NB4 (cell line): ENCODE measurements around the gene EAPP.
A peak's percentile ranks its signal among the peaks of the same experiment; 100 is the strongest.
"Not testable (repeated sequence)": the region's sequence is repeated elsewhere in the genome, so short reads cannot be mapped to it uniquely, and the experiment has no call there.

Experiments
- DNase-seq: peaks from one replicate; pipeline ENCODE4 v3.0.0; 2010; ENCODE audit warnings: low read depth
- H3K4me3 ChIP-seq: one replicate; pipeline ENCODE4 v1.5.1; 2011; ENCODE audit warnings: mild to moderate bottlenecking, low read depth, low read length, moderate library complexity
- MYC ChIP-seq: IDR thresholded peaks from 2 replicates; pipeline ENCODE4 v1.6.1; 2011; ENCODE audit warnings: low read depth, low read length
- POLR2A ChIP-seq: IDR thresholded peaks from 2 replicates; pipeline ENCODE4 v1.6.1; 2011; ENCODE audit warnings: mild to moderate bottlenecking; ENCODE audit not compliant: insufficient read length; ENCODE audit errors: extremely low read depth
- TF ChIP-seq, protein P1 (sequence below): IDR thresholded peaks from 2 replicates; pipeline ENCODE4 v1.6.1; 2011; ENCODE audit warnings: low read depth, low read length
- TF ChIP-seq, protein P2 (sequence below): IDR thresholded peaks from one replicate; pipeline ENCODE4 v1.5.1; 2012; ENCODE audit warnings: low read depth, low read length

EAPP gene

DNA sequence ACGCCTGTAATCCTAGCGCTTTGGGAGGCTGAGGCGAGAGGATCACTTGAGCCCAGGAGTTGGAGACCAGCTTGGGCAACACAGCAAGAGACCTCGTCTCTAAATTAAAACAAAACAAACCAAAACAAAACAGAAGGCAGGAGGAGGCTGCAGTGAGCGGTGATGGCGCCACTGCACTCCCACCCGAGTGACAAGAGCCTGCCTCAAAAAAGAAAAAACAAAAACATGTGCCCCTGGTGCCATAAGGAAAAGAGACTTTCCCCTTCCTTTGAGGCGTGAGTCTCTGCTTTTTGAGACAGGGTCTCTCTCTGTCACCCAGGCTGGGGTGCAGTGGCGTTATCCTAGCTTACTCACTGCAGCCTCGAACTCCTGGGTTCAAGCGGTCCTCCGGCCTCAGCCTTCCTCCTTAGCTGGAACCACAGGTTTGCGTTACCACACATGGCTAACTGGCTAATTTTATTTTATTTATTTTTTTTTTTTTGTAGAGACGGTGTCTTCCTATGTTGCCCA is 9.0 kb upstream of the EAPP start:
- TF ChIP-seq, protein P1, sequence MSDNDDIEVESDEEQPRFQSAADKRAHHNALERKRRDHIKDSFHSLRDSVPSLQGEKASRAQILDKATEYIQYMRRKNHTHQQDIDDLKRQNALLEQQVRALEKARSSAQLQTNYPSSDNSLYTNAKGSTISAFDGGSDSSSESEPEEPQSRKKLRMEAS: no peak
- TF ChIP-seq POLR2A: no peak
- TF ChIP-seq, protein P2, sequence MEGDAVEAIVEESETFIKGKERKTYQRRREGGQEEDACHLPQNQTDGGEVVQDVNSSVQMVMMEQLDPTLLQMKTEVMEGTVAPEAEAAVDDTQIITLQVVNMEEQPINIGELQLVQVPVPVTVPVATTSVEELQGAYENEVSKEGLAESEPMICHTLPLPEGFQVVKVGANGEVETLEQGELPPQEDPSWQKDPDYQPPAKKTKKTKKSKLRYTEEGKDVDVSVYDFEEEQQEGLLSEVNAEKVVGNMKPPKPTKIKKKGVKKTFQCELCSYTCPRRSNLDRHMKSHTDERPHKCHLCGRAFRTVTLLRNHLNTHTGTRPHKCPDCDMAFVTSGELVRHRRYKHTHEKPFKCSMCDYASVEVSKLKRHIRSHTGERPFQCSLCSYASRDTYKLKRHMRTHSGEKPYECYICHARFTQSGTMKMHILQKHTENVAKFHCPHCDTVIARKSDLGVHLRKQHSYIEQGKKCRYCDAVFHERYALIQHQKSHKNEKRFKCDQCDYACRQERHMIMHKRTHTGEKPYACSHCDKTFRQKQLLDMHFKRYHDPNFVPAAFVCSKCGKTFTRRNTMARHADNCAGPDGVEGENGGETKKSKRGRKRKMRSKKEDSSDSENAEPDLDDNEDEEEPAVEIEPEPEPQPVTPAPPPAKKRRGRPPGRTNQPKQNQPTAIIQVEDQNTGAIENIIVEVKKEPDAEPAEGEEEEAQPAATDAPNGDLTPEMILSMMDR: no peak
- no peak for TF ChIP-seq MYC

DNA sequence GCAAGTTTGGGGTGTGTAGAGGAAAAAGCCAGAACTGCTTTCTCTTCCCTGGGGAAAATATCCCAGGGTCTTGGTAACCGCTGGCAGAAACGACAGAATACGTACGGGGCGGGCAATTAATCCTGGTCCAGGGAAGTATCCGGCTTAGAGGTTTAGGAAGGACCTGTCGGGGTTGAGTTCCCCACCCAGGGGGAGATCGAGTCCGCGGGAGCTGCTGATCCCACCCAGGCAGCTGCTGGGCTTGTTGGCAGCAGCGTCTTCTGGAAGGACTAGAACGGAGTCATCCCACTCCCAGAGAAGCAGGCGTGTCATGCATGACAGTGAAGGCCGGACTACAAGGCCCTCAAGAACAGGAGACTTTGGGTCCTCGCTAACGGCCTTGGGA is 7.6 kb upstream of the EAPP start:
- H3K4me3 ChIP-seq, DNase-seq: not testable (repeated sequence)

More for the DNA sequence above, 9.0 kb upstream of the EAPP start:
- no peak for DNase-seq
- no peak overlapping the region for H3K4me3 ChIP-seq

DNA sequence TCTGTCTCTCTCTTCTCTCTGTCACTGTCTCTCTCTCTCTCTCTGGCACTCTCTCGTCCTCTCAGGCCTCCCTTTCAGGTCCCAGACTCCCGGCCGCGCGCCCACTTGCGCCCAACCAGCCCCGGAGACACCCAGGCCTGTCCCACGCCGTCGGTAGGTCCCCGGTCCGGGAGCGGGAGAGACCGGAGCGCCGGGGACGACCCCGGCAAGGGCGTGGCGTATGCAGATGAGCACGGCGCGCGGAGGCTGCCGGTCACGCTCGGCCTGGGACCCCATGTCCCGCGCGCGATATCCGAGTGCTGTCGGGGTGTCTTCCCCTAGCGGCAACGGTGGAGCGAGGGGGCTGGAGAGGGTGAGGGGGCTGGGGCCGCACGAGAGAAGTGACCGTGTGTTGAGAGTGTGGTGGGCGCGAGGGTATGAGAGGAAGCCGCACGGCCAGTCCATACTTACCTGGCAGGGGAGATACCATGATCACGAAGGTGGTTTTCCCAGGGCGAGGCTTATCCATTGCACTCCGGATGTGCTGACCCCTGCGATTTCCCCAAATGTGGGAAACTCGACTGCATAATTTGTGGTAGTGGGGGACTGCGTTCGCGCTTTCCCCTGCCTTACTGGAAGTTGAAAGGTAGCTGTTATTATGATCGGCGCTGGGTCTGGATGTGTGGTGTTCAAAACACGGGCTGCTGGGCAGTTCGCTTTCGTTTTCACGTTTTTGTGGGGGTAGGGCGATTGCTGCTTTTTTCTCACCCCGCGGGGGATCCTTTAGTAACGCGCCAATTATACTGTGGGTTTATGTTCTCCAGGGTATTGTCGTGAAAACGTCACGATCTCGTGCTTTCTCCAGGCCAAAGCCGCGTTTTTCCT is 7.0 kb upstream of the EAPP start:
- not testable (repeated sequence) for H3K4me3 ChIP-seq, DNase-seq

DNA sequence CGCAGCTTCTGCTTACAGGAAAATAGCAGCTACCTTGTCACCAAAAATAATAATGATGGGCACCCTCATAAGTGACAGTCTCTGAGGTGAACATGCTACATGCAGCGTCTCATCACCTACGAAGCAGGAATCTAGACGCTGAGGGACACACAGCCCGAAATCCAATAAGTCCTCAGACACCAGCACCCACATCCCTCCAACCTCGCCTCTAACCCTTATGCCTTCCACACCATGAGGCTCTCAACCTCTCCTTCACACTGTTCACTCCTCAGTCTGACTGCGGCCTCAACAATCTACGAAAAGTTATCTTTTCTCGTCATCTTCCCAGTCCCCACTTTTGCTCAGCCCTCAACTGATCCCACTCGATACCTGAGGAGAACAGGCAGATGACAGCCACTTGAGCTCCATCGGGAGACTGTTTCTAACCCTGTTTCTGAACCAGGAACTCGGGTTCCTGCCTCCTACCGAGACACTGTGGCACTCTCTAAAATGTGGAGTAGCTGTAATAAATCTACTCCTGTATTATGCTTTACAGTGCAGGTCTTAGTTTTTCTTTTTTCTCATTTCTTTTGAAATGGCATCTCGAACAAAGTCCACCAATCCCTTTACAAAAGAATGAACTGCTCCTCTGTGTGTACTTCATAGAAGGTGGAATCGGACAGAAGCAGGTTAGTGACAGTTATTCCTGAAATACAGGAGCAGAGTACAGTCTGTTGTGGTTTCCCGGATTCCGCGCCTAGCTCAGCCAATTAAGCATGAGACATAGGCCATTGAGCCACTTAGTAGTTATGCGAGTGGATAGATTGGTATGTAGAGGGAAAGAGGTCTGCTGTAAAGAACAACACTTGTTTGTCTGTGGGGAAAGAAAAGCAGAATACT is 919 bp upstream of the EAPP start:
- not testable (repeated sequence) for DNase-seq
- H3K4me3 ChIP-seq: peak overlapping the region; percentile 57

DNA sequence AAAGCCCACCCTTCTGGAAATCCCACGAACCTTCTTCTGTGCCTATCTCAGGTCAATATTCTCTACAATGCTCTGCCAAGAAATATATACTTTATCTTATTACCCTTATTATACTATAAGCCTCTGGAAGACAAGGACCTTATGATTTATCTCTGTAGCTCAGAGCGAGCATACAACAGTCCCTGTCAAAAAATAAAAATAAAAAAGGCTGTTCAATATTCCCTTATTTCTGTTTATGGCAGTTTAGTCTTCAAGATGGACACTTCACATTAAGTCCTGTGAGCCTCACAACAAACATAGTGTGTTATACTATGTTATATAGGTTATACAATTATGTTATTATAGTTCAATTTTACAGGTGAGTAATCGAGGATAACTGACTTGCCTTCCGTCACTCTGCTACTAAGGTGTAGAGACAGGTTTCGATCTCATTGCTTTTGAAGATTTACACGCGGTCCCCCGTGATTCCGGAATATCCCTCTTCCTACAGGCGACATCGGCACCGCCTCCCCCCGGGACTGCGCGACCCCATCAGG is 562 bp downstream of the EAPP start:
- peak overlapping the region; percentile 85 for H3K4me3 ChIP-seq
- no peak for DNase-seq
- TF ChIP-seq, protein P1: 0 out of 2 replicates have a peak, but pooled peaks have one; percentile 5
- TF ChIP-seq MYC: no peak

DNA sequence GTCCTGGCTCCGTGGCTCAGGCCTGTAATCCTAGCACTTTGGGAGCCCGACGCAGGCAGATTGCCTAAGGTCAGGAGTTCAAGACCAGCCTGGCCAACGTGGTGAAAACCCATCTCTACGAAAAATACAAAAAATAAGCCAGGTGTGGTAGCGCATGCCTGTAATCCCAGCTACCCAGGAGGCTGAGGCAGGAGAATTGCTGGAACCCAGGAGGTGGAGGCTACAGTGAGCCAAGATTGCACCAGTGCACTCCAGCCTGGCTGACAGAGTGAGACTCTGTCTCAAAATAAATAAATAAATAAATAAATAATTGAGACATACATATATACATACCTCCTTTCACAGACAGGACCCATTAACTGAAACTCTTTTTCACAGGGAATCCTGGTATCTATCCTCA is 1.4 kb downstream of the EAPP start:
- peak overlapping the region; percentile 85 for H3K4me3 ChIP-seq

DNA sequence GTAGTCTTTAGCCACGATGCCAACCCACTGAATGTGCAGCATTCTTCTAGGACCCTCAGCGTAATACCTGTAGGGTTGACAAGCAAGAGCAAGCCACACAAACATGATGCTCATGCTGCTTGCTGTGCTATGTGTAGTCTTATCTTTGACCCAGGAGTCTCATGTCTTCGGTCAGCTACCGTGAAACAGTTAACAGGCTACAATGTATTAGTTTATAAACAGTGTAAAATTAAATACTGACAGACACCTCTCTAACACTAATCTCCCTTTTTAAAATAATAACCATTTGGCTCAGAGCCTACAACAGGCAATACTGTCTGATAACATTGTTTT is 1.9 kb downstream of the EAPP start:
- no peak for DNase-seq
- peak overlapping the region; percentile 85 for H3K4me3 ChIP-seq
- TF ChIP-seq MYC (no peak), POLR2A (no peak)
- TF ChIP-seq, protein P2: no peak
- TF ChIP-seq, protein P1: no peak

More for the DNA sequence above, 1.4 kb downstream of the EAPP start:
- DNase-seq: not testable (repeated sequence)

DNA sequence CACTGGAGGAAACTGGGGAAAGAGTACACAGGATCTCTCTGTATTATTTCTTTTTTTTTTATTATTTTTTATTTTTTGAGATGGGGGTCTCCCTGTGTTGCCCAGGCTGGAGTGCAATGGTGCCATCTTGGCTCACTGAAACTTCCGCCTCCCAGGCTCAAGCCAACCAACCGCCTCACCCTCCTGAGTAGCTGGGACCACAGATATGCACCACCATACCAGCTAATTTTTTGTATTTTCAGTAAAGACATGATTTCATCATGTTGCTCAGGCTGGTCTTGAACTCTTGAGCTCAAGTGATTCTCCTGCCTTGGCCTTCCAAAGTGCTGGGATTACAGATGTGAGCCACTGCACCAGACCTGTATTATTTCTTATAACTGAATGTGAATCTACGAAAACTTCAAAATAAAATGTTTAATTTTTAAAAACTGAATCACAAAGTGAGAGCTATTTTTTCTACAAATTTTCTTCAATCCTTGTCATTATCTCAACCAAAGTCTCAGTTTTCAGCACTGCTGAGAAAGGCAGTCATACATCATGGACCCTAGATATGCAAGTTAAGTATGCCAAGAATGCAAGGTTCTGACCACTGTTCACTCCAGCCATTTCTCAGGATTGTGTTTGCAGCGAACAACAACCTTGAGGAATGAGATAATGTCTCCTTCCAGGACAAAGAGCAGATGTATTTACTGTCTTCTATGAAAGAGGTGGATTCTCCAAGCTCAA is 2.4 kb downstream of the EAPP start:
- DNase-seq: no peak
- TF ChIP-seq POLR2A: no peak
- peak overlapping the region; percentile 85 for H3K4me3 ChIP-seq

DNA sequence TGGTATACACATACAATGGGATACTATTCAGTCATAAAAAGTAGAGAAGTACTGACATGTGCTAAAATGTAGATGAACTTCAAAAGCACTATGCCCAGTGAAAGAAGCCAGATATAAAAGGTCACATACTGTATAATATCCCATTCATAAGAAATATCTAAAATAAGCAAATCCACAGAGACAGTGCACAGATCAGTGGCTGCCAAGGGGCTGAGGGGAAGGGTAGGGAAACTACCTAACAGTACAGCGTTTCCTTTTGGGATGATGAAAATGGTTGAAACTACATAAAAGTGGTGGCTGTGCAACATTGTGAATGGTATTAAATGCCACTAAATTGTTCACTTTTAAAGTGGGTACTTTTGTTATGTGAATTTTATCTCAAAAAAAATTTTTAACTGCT is 11.9 kb downstream of the EAPP start:
- TF ChIP-seq, protein P2: no peak
- TF ChIP-seq, protein P1: no peak
- TF ChIP-seq POLR2A: no peak
- DNase-seq: no peak
- H3K4me3 ChIP-seq: no peak overlapping the region

DNA sequence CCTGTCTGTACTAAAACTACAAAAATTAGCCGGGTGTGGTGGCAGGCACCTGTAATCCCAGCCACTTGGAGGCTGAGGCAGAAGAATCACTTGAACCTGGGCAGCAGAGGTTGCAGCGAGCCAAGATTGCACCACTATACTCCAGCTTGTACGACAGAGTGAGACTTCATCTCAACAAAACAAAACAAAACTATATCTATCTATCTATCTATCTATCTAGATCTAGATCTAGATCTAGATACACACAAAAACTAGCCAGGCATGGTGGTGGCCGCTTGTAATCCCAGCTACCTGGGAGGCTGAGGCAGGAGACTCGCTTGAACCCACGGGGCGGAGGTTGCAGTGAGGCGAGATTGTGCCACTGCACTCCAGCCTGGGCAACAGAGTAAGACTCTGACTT is 15.3 kb downstream of the EAPP start:
- not testable (repeated sequence) for H3K4me3 ChIP-seq, DNase-seq
